Activated effector memory CD4-positive, alpha-beta T cell treated with anti-CD3 and anti-CD28 coated beads, Interleukin-2, amount 50 U/mL, for 16 hours (primary cell): Measurements from ENCODE around the gene GOPC.

ENCODE experiments used
- DNase-seq: peaks from one replicate; pipeline ENCODE4 v3.0.0-alpha.2; 2020

Gene GOPC

DNA sequence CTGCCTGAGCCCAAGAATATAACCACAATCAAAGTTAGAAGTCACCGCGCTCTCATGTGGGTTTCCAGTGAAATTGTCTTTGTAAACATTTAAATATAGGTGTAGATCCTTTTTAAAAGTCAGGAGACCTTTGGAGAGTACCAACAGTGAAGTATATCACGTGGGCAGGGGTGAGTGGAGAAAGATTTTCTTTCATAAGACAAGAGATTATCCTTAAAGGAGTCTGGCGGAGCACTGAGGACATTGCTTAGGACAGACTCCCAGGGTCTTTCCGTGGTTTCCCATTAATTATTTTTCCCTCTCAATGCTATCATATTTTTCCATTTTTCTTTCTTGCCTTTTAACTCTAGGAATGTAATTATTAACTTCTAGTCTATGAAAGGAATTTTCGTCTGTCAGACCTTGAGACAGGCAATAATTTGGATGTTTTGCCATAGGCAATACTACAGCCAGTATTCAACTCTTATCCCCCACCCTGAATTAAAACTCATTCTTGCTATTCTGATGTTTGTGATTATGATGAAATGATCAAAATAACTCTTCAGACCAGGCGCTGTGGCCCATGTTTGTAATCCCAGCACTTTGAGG, 88.4 kb downstream of the GOPC start:
- no peak for DNase-seq

DNA sequence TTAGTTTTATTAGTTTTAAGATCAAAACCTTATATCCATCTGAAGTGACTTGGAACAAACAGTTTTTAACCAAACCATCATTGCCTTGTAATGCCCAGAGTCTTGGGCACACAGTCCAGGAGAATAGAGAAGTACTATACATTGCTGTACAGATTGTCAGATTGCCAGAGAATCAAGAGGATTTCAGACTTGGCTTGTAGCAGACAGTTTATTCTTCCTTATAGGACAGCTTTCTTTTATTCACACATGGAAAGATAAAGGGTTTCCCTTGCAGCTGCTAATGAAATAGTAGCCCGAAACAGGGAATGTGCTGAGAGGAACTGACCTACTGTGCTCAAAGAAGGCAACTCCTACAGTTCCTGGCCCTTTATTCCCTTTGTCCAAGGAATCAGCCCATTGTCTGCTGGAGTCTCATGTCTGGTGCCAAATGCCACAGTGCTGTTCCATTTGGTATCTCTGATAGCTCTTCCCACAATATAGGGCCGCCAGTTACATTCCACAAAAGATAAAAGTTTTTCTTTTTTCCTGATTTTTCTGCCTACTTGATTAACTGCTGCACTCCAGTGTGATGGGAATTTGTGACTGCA, 89.2 kb downstream of the GOPC start:
- no peak for DNase-seq

DNA sequence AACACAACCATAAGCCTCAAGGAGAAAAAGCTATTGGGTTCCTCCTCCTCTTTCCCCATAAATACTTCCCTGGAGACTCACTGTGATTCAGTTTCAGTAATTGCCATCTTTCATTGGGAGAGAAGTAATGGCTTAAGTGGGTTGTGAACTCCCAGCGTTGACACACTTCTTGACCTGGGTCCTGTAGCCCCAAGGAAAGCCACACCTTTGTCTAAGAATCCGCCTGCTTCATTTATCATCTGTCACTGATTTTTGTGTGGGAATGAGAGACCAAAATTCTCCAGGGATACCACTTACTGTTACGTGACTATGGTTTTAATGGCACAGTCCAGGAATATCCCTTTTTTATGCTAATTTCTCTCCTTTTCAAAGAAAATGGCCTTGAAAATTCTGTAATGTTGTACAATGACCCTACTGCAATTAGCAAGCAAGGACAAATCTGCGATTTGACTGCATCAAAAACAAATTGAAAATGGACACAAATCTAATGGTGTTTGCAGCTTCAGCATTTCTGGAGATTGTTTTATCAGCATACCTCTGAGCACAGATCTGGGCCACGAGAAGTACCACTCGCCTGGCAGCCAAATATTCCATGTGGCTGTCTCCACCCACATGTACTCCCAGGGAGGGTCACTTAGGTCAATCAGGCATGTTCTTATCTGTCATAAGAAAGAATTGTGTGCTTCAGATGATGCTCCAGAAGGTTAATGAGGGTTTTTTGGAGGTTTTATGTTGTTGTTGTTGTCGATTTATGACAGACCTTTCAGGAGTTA, 90.1 kb downstream of the GOPC start:
- no peak for DNase-seq
